ENCODE measurements around the gene LRRIQ1. TPM values are rescaled to one million over a fixed set of nuclear protein-coding genes. Genes with fewer than 3 reads are reported as not detected.

Gene LRRIQ1
- total and polyA plus RNA-seq, 4 donors, result 0.05 to 0.08 TPM; not detected in 2

DNA sequence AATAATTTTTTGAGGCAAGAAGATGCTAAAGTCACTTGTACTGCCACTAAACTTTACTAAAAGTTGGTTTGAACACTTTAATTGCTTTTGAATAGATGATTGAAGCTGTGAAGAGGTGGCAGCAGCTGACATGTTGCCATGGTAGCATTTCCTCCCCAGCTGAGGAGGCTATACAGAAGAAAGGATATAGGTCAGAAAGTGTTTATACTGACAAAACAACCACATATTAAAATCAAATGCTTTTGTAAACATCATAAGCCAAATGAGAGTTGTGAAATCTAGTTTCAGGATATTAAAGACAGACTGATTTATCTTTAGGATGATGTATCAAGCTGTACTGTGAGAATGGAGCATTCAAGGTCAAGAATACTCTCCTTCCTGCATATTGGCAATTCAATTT is 41.7 kb upstream of the LRRIQ1 start (continued):
- TF ChIP-seq MAX (IDR thresholded peaks at IDR 0.05) (no peak), NR2F2 (IDR thresholded peaks at IDR 0.05) (no peak), YY1 (IDR thresholded peaks at IDR 0.05) (no peak), RAD21 (IDR thresholded peaks at IDR 0.05) (no peak), RXRA (IDR thresholded peaks at IDR 0.05) (no peak)

DNA sequence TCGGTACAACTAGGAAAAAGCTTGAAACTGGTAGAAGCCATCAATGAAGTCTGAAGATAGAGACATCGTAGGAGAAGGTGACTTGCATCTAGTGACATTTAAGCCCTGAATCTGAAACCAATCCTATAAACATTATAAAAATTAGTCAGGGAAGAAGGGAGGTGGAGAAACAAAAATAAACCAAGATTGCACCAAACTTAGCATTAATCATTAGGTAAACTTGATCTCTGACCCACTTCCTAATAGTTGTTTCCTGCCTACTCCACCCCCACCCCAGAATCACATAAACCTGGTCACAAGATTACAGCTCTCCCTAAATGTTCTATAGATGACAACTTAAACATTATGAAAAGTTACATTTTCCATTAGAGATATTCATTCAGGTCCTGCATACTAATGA is 40.5 kb upstream of the LRRIQ1 start:
- Histone ChIP-seq H3K4me1 (ENCODE audit: control insufficient read depth in 4 of 4, insufficient read depth in 4 of 4, low read length in 3 of 4) (no peaks in the 10 kb centered on the region), H3K9me3 (ENCODE audit: control insufficient read depth in 4 of 4, low read length in 3 of 4) (no peaks in the 10 kb centered on the region), H3K4me3 (ENCODE audit: low read depth in 1 of 3, low read length in 3 of 3) (no peak overlapping the region), H3K9ac (ENCODE audit: low read depth in 1 of 2, low read length in 2 of 2) (no peak overlapping the region), H3K27ac (ENCODE audit: low read depth in 1 of 2, low read length in 2 of 2) (no peak overlapping the region), H3K27me3 (ENCODE audit: control insufficient read depth in 4 of 4, insufficient read depth in 4 of 4, low read length in 3 of 4) (no peaks in the 10 kb centered on the region), H3K36me3 (ENCODE audit: control insufficient read depth in 4 of 4, insufficient read depth in 3 of 4, low read depth in 1 of 4, low read length in 3 of 4) (no peaks in the 10 kb centered on the region)
- 73% methylated on average over 2 of the region's 2 CpGs for WGBS
- no peak for DNase-seq (ENCODE audit: low spot score)
- TF ChIP-seq FOXA2 (IDR thresholded peaks at IDR 0.05) (peak; percentile 32), CTCF (IDR thresholded peaks at IDR 0.05; ENCODE audit: low read depth, low read length, missing input control) (no peak), RXRA (IDR thresholded peaks at IDR 0.05) (peak in 1 of 2 donors; percentile 54)

GRCh38 chr12:84996759-84997158 is 39.4 kb upstream of the LRRIQ1 start:
- DNase-seq (ENCODE audit: low spot score), result no peak
- Histone ChIP-seq H3K9me3 (ENCODE audit: control insufficient read depth in 4 of 4, low read length in 3 of 4) (no peaks in the 10 kb centered on the region), H3K27ac (ENCODE audit: low read depth in 1 of 2, low read length in 2 of 2) (no peak overlapping the region), H3K4me3 (ENCODE audit: low read depth in 1 of 3, low read length in 3 of 3) (no peak overlapping the region), H3K9ac (ENCODE audit: low read depth in 1 of 2, low read length in 2 of 2) (no peak overlapping the region), H3K4me1 (ENCODE audit: control insufficient read depth in 4 of 4, insufficient read depth in 4 of 4, low read length in 3 of 4) (no peaks in the 10 kb centered on the region), H3K36me3 (ENCODE audit: control insufficient read depth in 4 of 4, insufficient read depth in 3 of 4, low read depth in 1 of 4, low read length in 3 of 4) (no peaks in the 10 kb centered on the region), H3K27me3 (ENCODE audit: control insufficient read depth in 4 of 4, insufficient read depth in 4 of 4, low read length in 3 of 4) (no peaks in the 10 kb centered on the region)
- 69% methylated on average over 1 of the region's 1 CpG for WGBS
- TF ChIP-seq, protein P1, sequence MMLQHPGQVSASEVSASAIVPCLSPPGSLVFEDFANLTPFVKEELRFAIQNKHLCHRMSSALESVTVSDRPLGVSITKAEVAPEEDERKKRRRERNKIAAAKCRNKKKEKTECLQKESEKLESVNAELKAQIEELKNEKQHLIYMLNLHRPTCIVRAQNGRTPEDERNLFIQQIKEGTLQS (IDR thresholded peaks at IDR 0.05), result no peak
- TF ChIP-seq HNF4A (conservative IDR thresholded peaks at IDR 0.05) (peak in 1 of 2 donors; percentile 14), RXRA (IDR thresholded peaks at IDR 0.05) (peak in 1 of 2 donors; percentile 25), GABPA (IDR thresholded peaks at IDR 0.05 in 1 of 2, conservative IDR thresholded peaks at IDR 0.05 in 1 of 2) (no peak)
- TF ChIP-seq, protein P2, sequence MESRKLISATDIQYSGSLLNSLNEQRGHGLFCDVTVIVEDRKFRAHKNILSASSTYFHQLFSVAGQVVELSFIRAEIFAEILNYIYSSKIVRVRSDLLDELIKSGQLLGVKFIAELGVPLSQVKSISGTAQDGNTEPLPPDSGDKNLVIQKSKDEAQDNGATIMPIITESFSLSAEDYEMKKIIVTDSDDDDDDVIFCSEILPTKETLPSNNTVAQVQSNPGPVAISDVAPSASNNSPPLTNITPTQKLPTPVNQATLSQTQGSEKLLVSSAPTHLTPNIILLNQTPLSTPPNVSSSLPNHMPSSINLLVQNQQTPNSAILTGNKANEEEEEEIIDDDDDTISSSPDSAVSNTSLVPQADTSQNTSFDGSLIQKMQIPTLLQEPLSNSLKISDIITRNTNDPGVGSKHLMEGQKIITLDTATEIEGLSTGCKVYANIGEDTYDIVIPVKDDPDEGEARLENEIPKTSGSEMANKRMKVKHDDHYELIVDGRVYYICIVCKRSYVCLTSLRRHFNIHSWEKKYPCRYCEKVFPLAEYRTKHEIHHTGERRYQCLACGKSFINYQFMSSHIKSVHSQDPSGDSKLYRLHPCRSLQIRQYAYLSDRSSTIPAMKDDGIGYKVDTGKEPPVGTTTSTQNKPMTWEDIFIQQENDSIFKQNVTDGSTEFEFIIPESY (IDR thresholded peaks at IDR 0.05), result no peak

- no peak overlapping the region for H3K4me3 ChIP-seq (ENCODE audit: low read depth in 1 of 3, low read length in 3 of 3)
- no peaks in the 10 kb centered on the region for H3K9me3 ChIP-seq (ENCODE audit: control insufficient read depth in 4 of 4, low read length in 3 of 4)
- DNase-seq (ENCODE audit: low spot score), result no peak
- no peaks in the 10 kb centered on the region for H3K36me3 ChIP-seq (ENCODE audit: control insufficient read depth in 4 of 4, insufficient read depth in 3 of 4, low read depth in 1 of 4, low read length in 3 of 4)
- no peaks in the 10 kb centered on the region for H3K4me1 ChIP-seq (ENCODE audit: control insufficient read depth in 4 of 4, insufficient read depth in 4 of 4, low read length in 3 of 4)
- H3K27me3 ChIP-seq (ENCODE audit: control insufficient read depth in 4 of 4, insufficient read depth in 4 of 4, low read length in 3 of 4), result no peaks in the 10 kb centered on the region
- no peak overlapping the region for H3K9ac ChIP-seq (ENCODE audit: low read depth in 1 of 2, low read length in 2 of 2)
- TF ChIP-seq YY1 (IDR thresholded peaks at IDR 0.05) (no peak), EGR1 (IDR thresholded peaks at IDR 0.05; ENCODE audit: low read depth in 2 of 2) (no peak), SP1 (IDR thresholded peaks at IDR 0.05) (no peak), FOXA1 (IDR thresholded peaks at IDR 0.05) (no peak)
- TF ChIP-seq, protein P3, sequence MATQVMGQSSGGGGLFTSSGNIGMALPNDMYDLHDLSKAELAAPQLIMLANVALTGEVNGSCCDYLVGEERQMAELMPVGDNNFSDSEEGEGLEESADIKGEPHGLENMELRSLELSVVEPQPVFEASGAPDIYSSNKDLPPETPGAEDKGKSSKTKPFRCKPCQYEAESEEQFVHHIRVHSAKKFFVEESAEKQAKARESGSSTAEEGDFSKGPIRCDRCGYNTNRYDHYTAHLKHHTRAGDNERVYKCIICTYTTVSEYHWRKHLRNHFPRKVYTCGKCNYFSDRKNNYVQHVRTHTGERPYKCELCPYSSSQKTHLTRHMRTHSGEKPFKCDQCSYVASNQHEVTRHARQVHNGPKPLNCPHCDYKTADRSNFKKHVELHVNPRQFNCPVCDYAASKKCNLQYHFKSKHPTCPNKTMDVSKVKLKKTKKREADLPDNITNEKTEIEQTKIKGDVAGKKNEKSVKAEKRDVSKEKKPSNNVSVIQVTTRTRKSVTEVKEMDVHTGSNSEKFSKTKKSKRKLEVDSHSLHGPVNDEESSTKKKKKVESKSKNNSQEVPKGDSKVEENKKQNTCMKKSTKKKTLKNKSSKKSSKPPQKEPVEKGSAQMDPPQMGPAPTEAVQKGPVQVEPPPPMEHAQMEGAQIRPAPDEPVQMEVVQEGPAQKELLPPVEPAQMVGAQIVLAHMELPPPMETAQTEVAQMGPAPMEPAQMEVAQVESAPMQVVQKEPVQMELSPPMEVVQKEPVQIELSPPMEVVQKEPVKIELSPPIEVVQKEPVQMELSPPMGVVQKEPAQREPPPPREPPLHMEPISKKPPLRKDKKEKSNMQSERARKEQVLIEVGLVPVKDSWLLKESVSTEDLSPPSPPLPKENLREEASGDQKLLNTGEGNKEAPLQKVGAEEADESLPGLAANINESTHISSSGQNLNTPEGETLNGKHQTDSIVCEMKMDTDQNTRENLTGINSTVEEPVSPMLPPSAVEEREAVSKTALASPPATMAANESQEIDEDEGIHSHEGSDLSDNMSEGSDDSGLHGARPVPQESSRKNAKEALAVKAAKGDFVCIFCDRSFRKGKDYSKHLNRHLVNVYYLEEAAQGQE (IDR thresholded peaks at IDR 0.05), result no peak
- TF ChIP-seq, protein P2 (IDR thresholded peaks at IDR 0.05), result no peak
- no peak overlapping the region for H3K27ac ChIP-seq (ENCODE audit: low read depth in 1 of 2, low read length in 2 of 2)
These were observed 37.8 kb upstream of the LRRIQ1 start for GRCh38 chr12:84998341-84998740.

Data from liver (tissue), 9 donors.